Hippocampal formation (tissue), 2 donors: ENCODE data around the gene COL8A1.
"Not testable (repeated sequence)": the region's sequence is repeated elsewhere in the genome, so short reads cannot be mapped to it uniquely, and the experiment has no call there.

Source experiments
- DNase-seq, 2 donors: peaks; one replicate each; lab custom pipeline; 2025; lab: John Stamatoyannopoulos, UW

Gene COL8A1

DNA sequence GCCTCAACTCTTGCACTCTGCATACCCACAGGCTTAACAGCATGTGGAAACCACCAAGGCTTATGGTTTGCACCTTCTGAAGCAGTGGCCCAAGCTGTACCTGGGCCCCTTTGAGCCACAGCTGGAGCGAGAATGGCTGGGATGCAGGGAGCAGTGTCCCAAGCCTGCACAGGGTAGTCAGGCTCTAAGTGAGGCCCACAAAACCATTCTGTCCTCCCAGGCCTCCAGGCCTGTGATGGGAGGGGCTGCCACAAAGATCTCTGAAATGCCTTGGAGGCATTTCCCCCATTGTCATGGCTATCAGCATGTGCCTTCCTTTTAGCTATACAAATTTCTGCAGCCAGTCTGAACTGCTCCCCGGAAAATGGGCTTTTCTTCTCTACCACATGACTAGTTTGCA is 166.8 kb downstream of the COL8A1 start:
- DNase-seq = no peak

DNA sequence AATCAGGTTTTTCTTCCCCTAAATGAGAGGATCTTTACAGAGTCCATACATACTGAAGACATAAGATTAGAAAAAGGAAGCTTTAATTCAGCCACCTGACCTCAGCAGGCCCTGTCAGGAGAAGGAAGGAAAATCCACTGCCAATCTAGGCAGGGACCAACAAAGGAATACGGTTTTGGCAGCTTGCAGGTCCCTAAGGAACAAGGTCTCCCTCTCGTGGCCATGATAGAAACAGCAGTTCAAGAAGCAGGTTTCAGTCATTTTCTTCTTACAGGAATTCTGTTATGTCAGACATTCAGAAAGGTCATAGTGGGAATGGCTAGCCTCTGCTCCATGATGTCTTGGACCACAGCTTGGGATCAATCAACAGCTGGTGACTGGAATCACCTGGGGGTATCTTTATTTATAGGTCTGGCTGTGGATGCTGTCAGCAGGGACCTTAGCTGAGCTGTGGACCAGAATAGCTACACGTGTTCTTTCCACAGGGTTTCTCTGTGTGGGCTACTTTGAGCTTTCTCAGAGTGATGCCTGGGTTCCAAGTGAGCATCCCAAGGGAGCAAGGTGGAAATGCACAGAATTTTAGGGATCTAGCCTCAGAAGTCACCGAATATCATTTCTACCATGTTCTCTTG is 169.9 kb downstream of the COL8A1 start:
- DNase-seq = peak; percentile 7 to 33

DNA sequence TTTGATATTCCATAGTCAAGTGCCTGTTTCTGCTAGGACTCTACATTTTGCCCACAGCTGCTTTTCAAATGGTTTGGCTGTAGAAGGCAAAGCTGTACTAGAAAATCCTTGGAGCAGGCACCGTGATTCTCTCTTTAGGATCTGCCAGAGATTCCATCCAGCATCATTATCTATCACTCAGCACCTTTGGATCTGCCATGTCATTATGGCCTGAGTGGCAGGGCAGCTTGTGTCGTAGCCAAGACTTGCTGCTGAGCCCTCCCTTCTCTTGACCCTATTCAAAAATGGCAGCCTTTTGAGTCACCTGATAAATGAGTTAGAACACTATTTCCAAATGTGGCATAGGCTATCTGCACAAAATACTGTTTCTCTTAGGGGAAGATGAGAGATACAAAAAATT is 171.2 kb downstream of the COL8A1 start:
- DNase-seq = no peak

DNA sequence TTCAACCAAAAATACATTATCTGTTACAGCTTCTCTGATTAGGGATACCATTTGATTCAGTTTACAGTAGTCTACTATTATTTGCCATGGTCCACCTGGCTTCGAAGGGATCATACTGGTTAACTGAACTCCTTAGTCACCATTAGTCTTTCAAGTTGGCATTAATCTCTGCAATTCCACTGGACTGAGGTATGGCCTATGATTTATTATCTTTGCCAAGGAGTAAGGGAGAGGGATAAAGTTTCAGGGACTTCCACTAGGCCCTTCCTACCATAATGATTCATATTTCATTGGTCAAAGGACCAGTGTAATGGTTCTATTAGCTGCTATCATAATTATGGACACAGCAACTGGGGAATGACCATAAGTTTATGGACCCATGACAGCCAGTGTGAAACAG is 172.0 kb downstream of the COL8A1 start:
- no peak for DNase-seq

DNA sequence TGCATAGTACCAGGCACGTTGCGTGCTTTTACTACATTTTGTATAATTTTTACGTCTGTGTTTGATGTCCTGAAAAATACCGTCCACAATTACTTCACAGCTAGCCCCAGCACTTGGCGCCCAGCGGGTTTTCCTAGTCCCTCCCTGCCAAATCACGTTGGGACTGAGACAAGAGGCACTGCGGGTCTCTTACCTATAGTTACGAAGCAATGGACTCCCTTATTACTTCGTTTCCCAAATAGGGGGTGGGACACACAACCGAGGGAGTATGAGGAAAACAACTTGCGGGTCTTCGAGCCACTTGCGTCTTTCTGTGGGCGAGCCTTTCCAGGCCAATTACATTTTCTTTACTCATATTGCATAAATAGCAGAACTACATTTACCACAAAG is 178.6 kb downstream of the COL8A1 start:
- no peak for DNase-seq

DNA sequence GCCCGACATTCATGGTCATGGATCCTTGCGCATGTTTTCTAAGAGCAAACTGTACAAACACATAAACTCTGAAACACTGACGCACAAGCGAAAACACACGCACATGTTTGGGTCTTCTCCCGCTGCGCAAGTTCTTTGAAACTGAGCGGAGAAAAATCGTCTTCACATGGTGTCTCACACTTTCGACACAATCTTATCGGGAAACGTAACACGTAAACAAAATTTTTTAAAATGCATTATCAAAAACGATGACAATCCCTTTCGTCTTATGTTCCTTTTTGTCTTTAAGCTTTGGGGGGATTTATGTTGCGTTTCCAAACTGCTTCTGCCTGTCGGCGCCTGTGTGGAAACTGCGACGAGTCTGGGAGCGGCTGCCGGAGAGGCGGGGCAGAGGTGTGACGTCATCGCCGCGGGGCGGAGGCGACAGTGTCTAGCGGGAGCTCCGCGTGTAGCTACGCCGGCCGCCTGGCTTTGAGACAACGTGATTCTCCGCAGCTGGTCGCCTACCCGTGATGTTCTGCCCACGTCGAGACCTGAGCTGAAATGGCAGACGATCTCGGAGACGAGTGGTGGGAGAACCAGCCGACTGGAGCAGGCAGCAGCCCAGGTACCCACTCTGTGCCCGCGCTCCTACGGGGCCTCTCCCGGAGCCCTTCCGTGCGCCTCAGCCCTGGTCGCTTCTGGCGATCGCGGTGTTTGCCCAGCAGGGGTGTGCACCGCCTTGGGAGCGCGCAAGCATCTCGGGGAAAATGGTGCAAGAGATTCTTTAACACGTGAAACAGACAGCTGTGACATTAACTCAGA is 179.2 kb downstream of the COL8A1 start, which contains the start of gene CMSS1:
Gene CMSS1 (plus strand): TSS at position 426 of the 804 bp plus-strand sequence.
- DNase-seq = peak; percentile 84 to 91

DNA sequence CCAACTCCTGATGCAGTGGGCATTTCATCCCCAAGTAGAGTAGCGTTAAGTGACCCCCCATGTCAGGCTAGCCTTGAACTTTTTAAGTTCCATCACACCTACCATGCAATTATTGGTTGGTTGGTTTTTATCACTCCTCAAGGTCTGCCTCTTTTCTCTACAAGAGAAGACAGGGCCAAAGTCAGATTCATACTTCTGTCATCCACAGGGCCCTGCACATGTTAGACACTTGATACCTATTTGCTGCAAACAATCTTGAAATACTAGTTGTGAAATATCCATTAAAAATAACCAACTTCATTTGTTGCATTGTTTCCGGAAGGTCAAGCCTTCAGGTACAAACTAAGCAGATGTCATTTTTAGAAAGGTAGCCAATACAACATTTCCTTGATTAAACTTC is 180.4 kb downstream of the COL8A1 start:
- DNase-seq = no peak

DNA sequence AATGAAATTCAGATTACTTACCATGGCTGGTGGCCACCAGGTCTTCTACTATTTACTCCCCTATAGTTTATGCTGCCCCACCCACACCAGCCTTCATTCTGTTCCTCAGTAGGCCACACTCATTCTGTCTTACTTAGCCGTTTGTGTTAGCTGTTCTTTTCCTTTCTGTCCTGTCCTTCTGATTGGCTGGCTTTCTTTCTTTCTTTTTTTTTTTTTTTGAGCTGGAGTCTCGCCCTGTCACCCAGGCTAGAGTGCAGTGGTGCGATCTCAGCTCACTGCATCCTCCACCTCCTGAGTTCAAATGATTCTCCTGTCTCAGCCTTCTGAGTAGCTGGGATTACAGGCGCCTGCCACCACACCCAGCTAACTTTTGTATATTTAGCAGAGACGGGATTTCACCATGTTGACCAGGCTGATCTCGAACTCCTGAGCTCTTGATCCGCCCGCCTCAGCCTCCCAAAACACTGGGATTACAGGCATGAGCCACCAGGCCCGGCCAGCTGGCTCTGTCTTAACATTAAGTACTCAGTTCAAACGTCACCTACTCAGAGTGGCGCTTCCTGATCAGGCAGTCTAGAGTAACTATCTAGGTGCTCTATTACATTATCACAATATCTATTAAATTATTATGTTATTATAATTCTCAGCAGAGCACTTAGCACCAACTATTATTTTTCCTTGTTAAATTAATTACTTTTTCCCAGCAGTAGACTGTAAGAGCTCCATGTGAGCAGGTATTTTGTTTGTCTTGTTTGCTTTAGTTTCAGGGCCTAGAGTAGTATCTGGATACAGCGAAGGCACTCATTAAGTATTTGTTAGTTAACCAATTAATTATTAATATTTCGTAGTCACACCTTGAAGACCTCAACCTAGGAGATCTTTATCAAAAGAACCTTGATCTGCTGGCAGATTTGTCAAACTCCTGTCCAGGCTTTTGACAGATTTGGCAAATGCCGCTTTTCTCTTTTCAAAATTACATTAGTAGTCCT is 185.6 kb downstream of the COL8A1 start:
- no peak for DNase-seq

DNA sequence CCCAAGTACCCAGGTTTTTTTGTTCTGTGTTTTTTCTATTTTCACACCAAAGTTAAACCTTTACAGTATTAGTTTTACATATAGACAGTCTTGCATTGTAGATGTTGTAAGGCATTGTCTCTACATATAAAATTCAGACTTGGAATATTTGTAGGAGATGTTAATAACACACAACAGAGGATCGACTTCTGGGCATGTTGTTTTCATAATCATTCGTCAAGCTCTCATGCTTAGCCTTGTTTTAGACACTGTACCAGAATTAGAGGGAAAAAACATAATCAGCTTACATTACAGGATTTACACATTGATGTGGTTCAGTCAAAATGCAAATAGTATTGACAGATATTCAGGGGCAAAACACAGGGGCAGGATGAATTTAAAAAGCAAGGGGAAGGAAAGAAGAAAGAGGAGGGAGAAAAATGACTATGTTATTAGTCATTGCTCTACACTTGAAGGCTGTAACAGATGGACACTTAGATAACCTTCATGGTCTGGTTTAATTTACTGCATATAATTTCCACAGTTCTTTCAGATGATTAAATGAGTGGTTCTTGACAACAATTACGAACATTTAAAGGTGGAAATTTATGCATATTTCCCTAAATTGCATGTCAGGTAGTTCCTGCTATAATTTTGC is 186.7 kb downstream of the COL8A1 start:
- no peak for DNase-seq

DNA sequence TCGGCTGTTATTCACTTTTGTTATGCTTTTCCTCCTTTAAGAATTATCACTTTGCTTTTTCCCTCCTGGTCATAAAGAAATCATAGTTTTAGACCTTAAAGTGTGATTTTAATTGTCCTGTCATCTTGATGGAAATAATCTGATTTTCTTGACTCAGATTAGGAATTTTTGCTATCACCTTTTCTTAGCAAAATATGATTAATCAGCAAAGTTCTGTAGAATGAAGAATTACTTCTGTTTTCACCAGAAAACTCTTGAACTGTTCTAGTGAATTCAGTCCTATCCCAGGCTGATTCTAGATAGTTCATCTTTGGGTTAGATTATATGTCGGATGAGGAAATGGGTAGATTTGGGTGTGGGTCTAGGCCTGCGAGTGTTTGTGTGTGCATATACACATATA is 191.4 kb downstream of the COL8A1 start:
- no peak for DNase-seq

DNA sequence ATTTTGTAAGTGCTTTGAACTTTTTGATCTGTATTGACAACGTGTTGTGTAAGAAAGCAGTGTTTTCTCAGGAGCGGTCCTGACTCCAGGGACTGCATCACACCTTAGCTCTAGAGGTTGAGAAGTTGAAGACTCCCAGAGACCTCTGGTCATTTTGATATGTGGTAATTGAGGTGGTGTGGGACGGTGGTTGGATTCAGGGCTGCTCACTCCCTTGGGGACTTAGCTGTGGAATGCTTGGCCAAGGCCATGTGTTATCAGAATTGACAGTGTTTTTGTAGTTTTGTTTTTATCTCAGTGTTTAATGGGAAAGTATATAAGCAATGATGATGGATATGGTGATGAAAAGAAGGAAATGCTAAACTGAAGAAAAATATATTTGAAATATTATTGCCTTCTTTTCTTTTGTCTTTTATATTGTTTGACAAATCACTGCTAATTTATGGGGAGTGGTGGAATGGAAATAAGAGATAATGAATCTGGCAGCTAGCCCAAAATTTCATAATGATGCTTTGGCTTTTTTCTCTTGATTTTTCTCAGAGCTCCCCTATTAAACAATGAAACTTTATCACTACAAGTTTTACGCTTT is 195.3 kb downstream of the COL8A1 start:
- no peak for DNase-seq

DNA sequence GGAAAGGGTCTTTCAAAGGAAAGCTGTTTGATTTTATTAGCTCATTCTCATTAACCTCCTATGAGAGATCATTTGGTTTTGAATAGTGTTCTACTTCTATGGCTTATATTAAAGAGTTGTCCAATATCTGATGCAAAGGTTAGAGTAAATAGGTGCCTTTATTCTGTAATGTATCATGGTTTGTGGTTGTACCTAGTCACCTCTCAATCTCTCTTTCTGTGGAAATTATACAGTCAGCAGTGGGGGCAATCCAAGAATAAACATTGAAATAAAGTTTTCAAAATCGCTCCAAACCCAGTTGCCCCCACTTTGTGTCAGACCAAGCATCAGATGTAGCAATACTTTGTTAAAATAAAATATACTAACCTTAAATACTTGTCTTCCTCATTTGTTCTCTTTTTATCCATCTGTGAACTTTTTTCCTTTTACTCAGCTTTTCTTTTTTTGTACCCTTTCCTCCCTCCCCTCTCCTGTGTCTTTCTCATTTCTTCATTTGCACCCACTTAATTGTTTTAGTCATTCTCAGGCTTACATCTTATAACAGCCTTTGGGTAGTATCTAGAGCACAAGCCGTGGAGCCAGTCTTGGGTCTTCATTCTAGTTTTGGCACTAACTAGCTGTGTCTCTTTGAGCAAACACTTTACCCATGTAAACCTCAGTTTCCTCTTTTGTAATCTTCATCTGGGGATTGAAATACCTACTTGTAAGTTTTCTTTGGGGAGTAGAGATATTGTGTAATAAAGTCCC is 196.0 kb downstream of the COL8A1 start:
- no peak for DNase-seq

DNA sequence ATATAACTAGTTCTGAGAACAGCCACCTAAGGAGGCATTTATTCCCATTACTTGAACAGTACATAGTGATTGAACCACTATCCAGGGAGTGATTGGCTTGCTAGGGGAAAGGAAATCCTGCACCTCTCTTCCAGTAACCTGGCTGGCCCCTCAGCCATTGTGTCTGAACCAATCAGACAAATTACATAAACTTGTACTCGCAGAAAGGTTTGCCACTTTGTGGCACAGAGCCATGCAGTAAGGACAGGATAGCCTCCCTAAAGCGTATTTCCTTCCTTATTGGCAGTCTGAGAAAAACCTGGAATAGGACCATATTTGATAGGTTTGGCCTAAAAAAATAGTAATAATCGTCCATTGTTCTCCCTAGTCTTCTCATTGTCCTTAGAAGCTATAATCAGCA is 198.3 kb downstream of the COL8A1 start:
- DNase-seq = no peak

DNA sequence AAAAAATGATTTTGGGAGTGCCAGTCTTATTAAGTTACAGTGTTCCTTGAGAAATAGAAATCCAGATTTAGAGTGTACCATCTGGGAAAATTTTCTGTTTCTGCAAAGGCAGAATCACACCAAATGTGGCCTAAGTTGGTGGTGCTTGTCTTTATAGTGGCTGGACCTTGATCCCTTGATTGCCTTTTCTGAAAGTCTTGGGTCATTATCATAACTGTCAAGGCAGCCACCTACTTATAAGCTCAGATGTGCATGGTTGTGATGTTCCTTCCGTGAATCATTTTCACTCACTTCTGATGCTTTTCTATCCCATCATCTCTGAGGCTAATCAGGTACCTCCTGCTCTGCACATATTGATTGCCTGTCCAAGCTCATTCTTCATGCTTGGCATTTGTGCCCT is 199.3 kb downstream of the COL8A1 start:
- DNase-seq = no peak

DNA sequence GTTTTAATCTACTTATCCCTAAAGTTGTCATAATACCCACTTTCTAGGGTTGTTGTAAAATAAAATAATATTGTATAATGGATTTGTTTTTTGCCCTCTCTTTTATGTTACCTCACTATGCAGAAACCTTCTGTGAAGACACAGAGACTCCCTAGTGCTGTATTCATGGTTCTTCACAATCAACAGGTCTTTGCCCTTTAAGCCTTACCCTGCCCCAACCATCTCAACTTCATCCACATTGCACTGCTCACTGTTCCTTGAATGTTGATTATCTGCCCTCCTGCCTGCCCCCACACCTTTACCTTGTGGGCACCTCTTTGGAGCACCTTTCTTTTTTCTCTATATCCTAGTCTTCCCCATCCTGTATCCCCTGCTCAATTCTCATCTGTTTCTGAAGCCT is 200.4 kb downstream of the COL8A1 start:
- no peak for DNase-seq

DNA sequence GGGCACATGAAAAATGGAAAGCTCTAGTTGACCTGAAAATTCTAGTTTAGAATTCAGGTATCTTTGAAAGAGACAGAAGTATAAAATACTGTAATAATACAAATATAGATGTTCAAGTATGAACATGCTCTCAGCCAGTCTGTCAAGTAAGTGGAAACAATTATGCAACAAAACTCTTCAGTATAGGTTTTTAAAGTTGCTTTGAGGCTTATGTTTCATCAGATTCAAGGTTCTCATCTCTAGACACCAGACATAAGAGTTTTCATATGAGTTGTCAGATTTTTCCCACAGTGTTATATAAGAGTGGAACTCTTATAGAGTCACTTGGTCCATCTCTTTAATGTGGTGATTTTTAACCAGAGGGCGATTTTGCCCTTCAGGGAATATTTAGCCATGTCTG is 201.2 kb downstream of the COL8A1 start:
- no peak for DNase-seq

DNA sequence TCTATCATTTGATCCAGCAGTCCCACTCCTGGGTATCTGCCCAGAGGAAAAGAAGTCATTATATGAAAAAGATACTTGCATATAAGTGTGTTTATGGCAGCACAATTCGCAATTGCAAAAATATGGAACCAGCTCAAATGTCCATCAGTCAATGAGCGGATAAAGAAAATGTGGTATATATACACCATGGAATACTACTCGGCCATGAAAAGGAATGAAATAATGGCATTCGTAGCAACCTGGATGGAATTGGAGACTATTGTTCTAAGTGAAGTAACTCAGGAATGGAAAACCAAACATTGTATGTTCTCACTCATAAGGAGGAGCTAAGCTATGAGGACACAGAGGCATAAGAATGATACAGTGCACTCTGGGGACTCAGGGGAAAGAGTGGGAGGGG is 203.6 kb downstream of the COL8A1 start:
- not testable (repeated sequence) for DNase-seq

DNA sequence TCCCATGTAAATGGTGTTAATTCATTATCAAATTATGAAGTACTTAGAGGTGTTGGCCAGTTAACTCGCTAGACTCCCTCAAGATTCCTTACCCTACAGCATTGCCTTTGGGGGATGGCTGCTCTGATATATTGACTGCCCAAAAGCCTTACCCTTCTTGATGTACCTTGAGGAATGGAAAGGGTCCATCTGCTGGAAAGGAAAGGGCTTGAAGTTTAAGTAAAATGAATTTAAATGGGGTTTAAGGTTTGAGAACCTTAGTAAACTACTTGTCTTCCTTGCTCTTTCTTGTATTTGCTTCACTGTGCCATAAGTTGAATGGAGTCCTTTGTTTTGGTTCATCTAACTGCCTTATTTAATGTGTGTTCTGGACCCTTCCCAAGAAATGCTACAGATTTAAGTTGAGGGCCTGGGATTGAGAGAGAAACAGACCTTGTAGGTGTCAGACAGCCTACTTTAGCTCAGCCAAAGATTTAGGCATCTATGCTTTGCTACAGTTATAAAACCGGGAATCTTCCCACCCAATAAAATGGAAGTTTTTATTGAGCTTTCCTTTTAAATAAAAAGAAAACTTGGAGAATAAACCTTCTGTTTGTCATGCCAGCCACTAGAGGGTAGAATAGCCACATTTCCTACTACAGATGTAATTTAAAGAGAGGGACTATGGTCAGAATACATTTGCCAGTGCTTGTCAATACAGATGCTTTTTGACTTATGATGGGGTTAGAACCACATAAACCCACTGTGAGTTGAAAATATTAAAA is 204.6 kb downstream of the COL8A1 start:
- DNase-seq = peak in 1 of 2 donors; percentile 73

DNA sequence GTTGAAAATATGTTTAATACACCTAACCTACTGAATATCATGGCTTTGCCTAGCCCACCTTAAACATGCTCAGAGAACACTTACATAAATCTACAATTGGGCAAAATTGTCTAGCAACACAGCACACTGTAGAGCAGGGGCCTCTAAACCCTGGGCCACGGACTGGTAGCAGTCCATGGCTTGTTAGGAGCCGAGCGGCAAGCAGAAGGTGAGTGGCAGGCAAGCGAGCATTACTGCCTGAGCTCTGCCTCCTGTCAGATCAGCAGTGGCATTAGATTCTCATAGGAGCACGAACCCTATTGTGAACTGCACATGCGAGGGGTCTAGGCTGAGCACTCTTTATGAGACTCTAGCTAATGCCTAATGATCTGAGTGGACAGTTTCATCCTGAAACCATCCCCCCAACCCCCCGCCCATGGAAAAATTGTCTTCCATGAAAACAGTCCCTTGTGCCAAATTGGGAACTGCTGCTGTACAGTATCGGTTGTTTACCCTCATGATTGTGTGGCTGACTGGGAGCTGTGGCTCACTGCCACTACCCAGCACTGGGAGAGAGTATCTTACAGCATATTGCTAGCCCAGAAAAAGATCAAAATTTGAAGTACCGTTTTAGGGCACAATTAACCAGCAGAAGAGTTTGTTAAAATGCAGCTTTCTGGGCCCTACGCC is 205.3 kb downstream of the COL8A1 start:
- DNase-seq = no peak
